HepG2 (cell line): ENCODE data around the gene ADAM15. TPM values are rescaled to one million over a fixed set of nuclear protein-coding genes. Genes with fewer than 3 reads are reported as not detected.

Experiments
- ARHGAP35 ChIP-seq: sonication (generic); formaldehyde crosslinking; IDR thresholded peaks from 2 replicates; pipeline ENCODE4 v1.9.0; 2022; ENCODE audit warnings: mild to moderate bottlenecking, inconsistent platforms, moderate library complexity, missing genetic modification reagents, borderline replicate concordance
- ATF1 ChIP-seq: IDR thresholded peaks from 2 replicates; pipeline ENCODE4 v1.6.1; 2016; ENCODE audit warnings: mild to moderate bottlenecking, control low read depth
- BCL6 ChIP-seq: IDR thresholded peaks from 2 replicates; pipeline ENCODE4 v1.6.1; 2016; ENCODE audit warnings: missing genetic modification reagents, missing compliant biosample characterization
- DDIT3 ChIP-seq: sonication (generic); formaldehyde crosslinking; IDR thresholded peaks from 2 replicates; pipeline ENCODE4 v1.4.0; 2020; ENCODE audit warnings: mild to moderate bottlenecking, missing genetic modification reagents
- ELF3 ChIP-seq: IDR thresholded peaks from 2 replicates; pipeline ENCODE4 v1.6.1; 2016; ENCODE audit warnings: missing genetic modification reagents, missing compliant biosample characterization
- EP300 ChIP-seq, 3 experiments: sonication (generic) in 1 of 3; formaldehyde crosslinking in 1 of 3; IDR thresholded peaks; 2 replicates each; pipeline versions ENCODE4 v1.5.1 to v1.6.1; 2011 to 2020; ENCODE audit warnings: low read depth in 2 of 3, low read length in 2 of 3, borderline replicate concordance in 1 of 3, improper control_type of control experiment in 1 of 3, mild to moderate bottlenecking in 1 of 3, missing genetic modification reagents in 1 of 3, moderate library complexity in 1 of 3
- JARID2 ChIP-seq: sonication (generic); formaldehyde crosslinking; IDR thresholded peaks from 2 replicates; pipeline ENCODE4 v1.8.1; 2023; ENCODE audit warnings: missing genetic modification reagents, inconsistent platforms; ENCODE audit not compliant: insufficient replicate concordance
- KLF6 ChIP-seq: IDR thresholded peaks from 2 replicates; pipeline ENCODE4 v1.8.0; 2016; ENCODE audit warnings: missing biosample characterization, missing genetic modification reagents
- NR2F6 ChIP-seq, 2 experiments: IDR thresholded peaks; 2 replicates each; pipeline ENCODE4 v1.6.1; 2016; ENCODE audit warnings: antibody characterized with exemption in 1 of 2, mild to moderate bottlenecking in 1 of 2
- SNAPC5 ChIP-seq: sonication (generic); formaldehyde crosslinking; IDR thresholded peaks from 2 replicates; pipeline ENCODE4 v1.8.1; 2023; ENCODE audit warnings: mild to moderate bottlenecking, missing genetic modification reagents, borderline replicate concordance
- ZNF724P ChIP-seq: sonication (generic); formaldehyde crosslinking; IDR thresholded peaks from 2 replicates; pipeline ENCODE4 v1.8.0; 2022; ENCODE audit warnings: missing genetic modification reagents, borderline replicate concordance
- ZNF746 ChIP-seq: sonication (generic); formaldehyde crosslinking; IDR thresholded peaks from 2 replicates; pipeline ENCODE4 v1.8.0; 2022; ENCODE audit warnings: mild to moderate bottlenecking, missing genetic modification reagents
- ZNF770 ChIP-seq: sonication (generic); formaldehyde crosslinking; IDR thresholded peaks from 2 replicates; pipeline ENCODE4 v1.5.0; 2020; ENCODE audit warnings: mild to moderate bottlenecking, missing genetic modification reagents
- ZNF878 ChIP-seq: sonication (generic); formaldehyde crosslinking; IDR thresholded peaks from 2 replicates; pipeline ENCODE4 v1.8.1; 2023; ENCODE audit warnings: mild to moderate bottlenecking, missing genetic modification reagents, moderate library complexity
- polyA plus RNA-seq, 8 experiments: library from polyadenylated mRNA; depleted of rRNA in 3 of 8; stranded (reverse) in 7 of 8; unstranded in 1 of 8; fragments of >200 nt; fragmentation: Illumina TruSeq in 4 of 8; extraction: Trizol in 4 of 8; gene quantifications; 2 replicates each; pipeline versions ENCODE4 v1.2.1 to v1.2.3, GENCODE V29; 2011 to 2016; ENCODE audit warnings: low read depth in 4 of 8, missing spikeins in 1 of 8, mixed read lengths in 1 of 8; ENCODE audit not compliant: insufficient read depth in 1 of 8
- total RNA-seq, 5 experiments: library from RNA; depleted of rRNA; stranded (reverse); fragments of >200 nt; fragmentation: Illumina TruSeq; extraction: Trizol; gene quantifications; 2 replicates each; pipeline ENCODE4 v1.2.3, GENCODE V29; 2016; ENCODE audit warnings: low read depth in 1 of 5
- TF ChIP-seq, protein P1 (sequence below): sonication (generic); formaldehyde crosslinking; IDR thresholded peaks from 2 replicates; pipeline ENCODE4 v1.4.0; 2020; ENCODE audit warnings: low read depth, mild to moderate bottlenecking, missing genetic modification reagents
- TF ChIP-seq, protein P2 (sequence below): fragments of 450-650 bp; IDR thresholded peaks from 2 replicates; pipeline ENCODE4 v1.6.1; 2016
- TF ChIP-seq, protein P3 (sequence below): IDR thresholded peaks from 2 replicates; pipeline ENCODE4 v1.6.1; 2012; ENCODE audit warnings: low read length, improper control_type of control experiment
- TF ChIP-seq, protein P4 (sequence below): sonication (generic); formaldehyde crosslinking; IDR thresholded peaks from 2 replicates; pipeline ENCODE4 v1.4.0; 2020; ENCODE audit warnings: missing genetic modification reagents

ADAM15 gene
- total and polyA plus RNA-seq, 2 of the 13 experiments (the other 11 are each of a cell fraction or from before 2014, with no cell fraction given): 17.9 to 25.6 TPM

DNA sequence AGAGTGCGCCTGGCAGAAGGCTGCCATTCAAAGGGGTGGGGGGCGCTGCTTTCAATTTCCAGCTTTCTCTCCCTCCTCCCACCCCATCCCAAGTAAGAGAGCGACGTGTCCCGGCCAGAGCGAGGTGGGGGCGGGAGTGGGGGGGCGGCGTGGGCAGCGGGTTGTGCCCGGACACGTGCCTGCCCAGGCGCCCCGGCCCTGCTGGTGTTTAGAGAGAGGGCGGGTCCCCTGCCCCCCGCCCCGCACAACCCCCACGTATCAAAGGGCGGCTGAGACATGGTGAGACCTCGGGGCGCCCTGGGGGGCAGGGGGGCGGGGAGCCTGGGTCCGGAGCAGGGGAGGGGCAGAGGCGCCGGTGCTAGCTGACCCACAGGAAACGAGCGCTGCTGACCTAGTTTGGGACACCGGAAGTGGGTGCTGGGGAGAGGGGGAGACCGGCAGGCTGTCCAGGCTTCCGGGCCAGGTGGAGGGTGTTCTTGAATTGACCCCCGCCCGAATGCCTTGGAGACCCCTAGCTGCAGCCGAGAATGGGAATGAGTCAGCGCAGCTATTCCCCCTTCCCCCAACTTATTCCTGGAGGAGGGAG lies 47.3 kb upstream of the ADAM15 start (continued):
- TF ChIP-seq ZNF770 (no peak), SNAPC5 (CRISPR knock-in tag) (no peak), NR2F6 (IDR thresholded peaks at IDR 0.05) (peak; percentile 52), NR2F6 (CRISPR knock-in tag; IDR thresholded peaks at IDR 0.05) (peak; percentile 52; the same call in 1 of the 2 replicates), ZNF746 (CRISPR knock-in tag) (peak; percentile 84), ZNF878 (CRISPR knock-in tag) (0 out of 2 replicates have a peak, but pooled peaks have one; percentile 6), KLF6 (CRISPR knock-in tag) (no peak), EP300 (IDR thresholded peaks at IDR 0.05; ENCODE audit: low read depth in 2 of 2, low read length in 2 of 2) (peak in 1 of 2 experiments; percentile 47; a peak in 2 of 4 replicates), EP300 (CRISPR knock-in tag; IDR thresholded peaks at IDR 0.05; ENCODE audit: borderline replicate concordance) (no peak), ELF3 (CRISPR knock-in tag) (no peak), DDIT3 (CRISPR knock-in tag) (no peak), BCL6 (CRISPR knock-in tag) (0 out of 2 replicates have a peak, but pooled peaks have one; percentile 17), ZNF724P (CRISPR knock-in tag) (no peak), ATF1 (CRISPR knock-in tag) (no peak), JARID2 (CRISPR knock-in tag) (no peak), ARHGAP35 (CRISPR knock-in tag) (no peak)
- TF ChIP-seq, protein P1, sequence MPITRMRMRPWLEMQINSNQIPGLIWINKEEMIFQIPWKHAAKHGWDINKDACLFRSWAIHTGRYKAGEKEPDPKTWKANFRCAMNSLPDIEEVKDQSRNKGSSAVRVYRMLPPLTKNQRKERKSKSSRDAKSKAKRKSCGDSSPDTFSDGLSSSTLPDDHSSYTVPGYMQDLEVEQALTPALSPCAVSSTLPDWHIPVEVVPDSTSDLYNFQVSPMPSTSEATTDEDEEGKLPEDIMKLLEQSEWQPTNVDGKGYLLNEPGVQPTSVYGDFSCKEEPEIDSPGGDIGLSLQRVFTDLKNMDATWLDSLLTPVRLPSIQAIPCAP (CRISPR knock-in tag): no peak
- TF ChIP-seq, protein P2, sequence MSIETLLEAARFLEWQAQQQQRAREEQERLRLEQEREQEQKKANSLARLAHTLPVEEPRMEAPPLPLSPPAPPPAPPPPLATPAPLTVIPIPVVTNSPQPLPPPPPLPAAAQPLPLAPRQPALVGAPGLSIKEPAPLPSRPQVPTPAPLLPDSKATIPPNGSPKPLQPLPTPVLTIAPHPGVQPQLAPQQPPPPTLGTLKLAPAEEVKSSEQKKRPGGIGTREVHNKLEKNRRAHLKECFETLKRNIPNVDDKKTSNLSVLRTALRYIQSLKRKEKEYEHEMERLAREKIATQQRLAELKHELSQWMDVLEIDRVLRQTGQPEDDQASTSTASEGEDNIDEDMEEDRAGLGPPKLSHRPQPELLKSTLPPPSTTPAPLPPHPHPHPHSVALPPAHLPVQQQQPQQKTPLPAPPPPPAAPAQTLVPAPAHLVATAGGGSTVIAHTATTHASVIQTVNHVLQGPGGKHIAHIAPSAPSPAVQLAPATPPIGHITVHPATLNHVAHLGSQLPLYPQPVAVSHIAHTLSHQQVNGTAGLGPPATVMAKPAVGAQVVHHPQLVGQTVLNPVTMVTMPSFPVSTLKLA: peak; percentile 17; the same call in 1 of the 2 replicates
- TF ChIP-seq, protein P3, sequence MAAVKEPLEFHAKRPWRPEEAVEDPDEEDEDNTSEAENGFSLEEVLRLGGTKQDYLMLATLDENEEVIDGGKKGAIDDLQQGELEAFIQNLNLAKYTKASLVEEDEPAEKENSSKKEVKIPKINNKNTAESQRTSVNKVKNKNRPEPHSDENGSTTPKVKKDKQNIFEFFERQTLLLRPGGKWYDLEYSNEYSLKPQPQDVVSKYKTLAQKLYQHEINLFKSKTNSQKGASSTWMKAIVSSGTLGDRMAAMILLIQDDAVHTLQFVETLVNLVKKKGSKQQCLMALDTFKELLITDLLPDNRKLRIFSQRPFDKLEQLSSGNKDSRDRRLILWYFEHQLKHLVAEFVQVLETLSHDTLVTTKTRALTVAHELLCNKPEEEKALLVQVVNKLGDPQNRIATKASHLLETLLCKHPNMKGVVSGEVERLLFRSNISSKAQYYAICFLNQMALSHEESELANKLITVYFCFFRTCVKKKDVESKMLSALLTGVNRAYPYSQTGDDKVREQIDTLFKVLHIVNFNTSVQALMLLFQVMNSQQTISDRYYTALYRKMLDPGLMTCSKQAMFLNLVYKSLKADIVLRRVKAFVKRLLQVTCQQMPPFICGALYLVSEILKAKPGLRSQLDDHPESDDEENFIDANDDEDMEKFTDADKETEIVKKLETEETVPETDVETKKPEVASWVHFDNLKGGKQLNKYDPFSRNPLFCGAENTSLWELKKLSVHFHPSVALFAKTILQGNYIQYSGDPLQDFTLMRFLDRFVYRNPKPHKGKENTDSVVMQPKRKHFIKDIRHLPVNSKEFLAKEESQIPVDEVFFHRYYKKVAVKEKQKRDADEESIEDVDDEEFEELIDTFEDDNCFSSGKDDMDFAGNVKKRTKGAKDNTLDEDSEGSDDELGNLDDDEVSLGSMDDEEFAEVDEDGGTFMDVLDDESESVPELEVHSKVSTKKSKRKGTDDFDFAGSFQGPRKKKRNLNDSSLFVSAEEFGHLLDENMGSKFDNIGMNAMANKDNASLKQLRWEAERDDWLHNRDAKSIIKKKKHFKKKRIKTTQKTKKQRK: no peak
- TF ChIP-seq, protein P4, sequence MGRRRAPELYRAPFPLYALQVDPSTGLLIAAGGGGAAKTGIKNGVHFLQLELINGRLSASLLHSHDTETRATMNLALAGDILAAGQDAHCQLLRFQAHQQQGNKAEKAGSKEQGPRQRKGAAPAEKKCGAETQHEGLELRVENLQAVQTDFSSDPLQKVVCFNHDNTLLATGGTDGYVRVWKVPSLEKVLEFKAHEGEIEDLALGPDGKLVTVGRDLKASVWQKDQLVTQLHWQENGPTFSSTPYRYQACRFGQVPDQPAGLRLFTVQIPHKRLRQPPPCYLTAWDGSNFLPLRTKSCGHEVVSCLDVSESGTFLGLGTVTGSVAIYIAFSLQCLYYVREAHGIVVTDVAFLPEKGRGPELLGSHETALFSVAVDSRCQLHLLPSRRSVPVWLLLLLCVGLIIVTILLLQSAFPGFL: no peak
